ENCODE results near the gene MAFB.

- TF ChIP-seq CTCF (optimal IDR thresholded peaks at IDR 0.05 in 1 of 3, IDR thresholded peaks at IDR 0.05 in 1 of 3, conservative IDR thresholded peaks at IDR 0.05 in 1 of 3; ENCODE audit: extremely low read depth in 1 of 3, insufficient read depth in 2 of 3, low read length in 3 of 3) (no peak), EZH2 (IDR thresholded peaks at IDR 0.05; ENCODE audit: low read length) (no peak)
These were observed 5.2 kb downstream of the MAFB start for GRCh38 chr20:40683894-40684268.
